K562 (cell line): ENCODE measurements around the gene POLR2L.

ENCODE experiments used
- CEBPB ChIP-seq: fragments of 450-650 bp; IDR thresholded peaks from 2 replicates; pipeline ENCODE4 v1.6.1; 2016; ENCODE audit warnings: missing genetic modification characterization, missing compliant biosample characterization
- CREB1 ChIP-seq, 2 experiments: sonication (generic) in 1 of 2; formaldehyde crosslinking in 1 of 2; IDR thresholded peaks; 2 replicates each; pipeline versions ENCODE4 v1.6.1 to v1.8.0; 2012 to 2022; ENCODE audit warnings: inconsistent platforms in 1 of 2, mild to moderate bottlenecking in 1 of 2, missing genetic modification reagents in 1 of 2, moderate library complexity in 1 of 2
- CTCF ChIP-seq, 3 experiments: IDR thresholded peaks in 2 of 3; conservative IDR thresholded peaks in 1 of 3; 2 replicates each; pipeline ENCODE4 v1.5.1; 2011 to 2012; ENCODE audit warnings: low read length in 3 of 3, mild to moderate bottlenecking in 3 of 3, control low read depth in 2 of 3, improper control_type of control experiment in 1 of 3, inconsistent platforms in 1 of 3, low read depth in 1 of 3, mixed read lengths in 1 of 3, moderate library complexity in 1 of 3; ENCODE audit not compliant: insufficient read depth in 2 of 3
- NR3C1 ChIP-seq: sonication (generic); formaldehyde crosslinking; IDR thresholded peaks from 2 replicates; pipeline ENCODE4 v1.8.1; 2022; ENCODE audit warnings: missing genetic modification reagents
- POLR2AphosphoS5 ChIP-seq: IDR thresholded peaks from 2 replicates; pipeline ENCODE4 v1.6.1; 2011; ENCODE audit warnings: mild to moderate bottlenecking, low read depth, low read length, moderate library complexity; ENCODE audit not compliant: control insufficient read depth, insufficient read depth
- ZFP1 ChIP-seq: fragments of 450-650 bp; formaldehyde crosslinking; IDR thresholded peaks from 2 replicates; pipeline ENCODE4 v1.4.0; 2020; ENCODE audit warnings: mild to moderate bottlenecking, mixed read lengths
- ZNF449 ChIP-seq: fragments of 250-450 bp; sonication (Bioruptor Pico); IDR thresholded peaks from 2 replicates; pipeline ENCODE4 v1.8.0; 2022; ENCODE audit warnings: moderate library complexity, mild to moderate bottlenecking, inconsistent platforms

- no peak for TF ChIP-seq ZFP1
- no peak for TF ChIP-seq POLR2AphosphoS5
- no peak for TF ChIP-seq NR3C1 (CRISPR knock-in tag)
- no peak for TF ChIP-seq CREB1 (IDR thresholded peaks at IDR 0.05)
- TF ChIP-seq CREB1 (CRISPR knock-in tag; IDR thresholded peaks at IDR 0.05) = no peak
- no peak for TF ChIP-seq CEBPB (tag)
- TF ChIP-seq ZNF449 (CRISPR knock-in tag) = no peak
- TF ChIP-seq CTCF (IDR thresholded peaks at IDR 0.05 in 2 of 3, conservative IDR thresholded peaks at IDR 0.05 in 1 of 3; ENCODE audit: insufficient read depth in 2 of 3, low read depth in 1 of 3, low read length in 3 of 3) = no peak
Observed at GRCh38 chr11:889257-889656, 46.9 kb upstream of the POLR2L start.
